GM12891 (cell line): ENCODE data around the gene EPHX1.
A peak's percentile ranks its signal among the peaks of the same experiment; 100 is the strongest.

Experiments used
- DNase-seq: peaks from one replicate; pipeline ENCODE4 v3.0.0; 2011; ENCODE audit warnings: low spot score; ENCODE audit not compliant: insufficient read length
- FAIRE-seq: peaks from 2 replicates; lab custom pipeline; 2011; peaks lifted over from hg19 to GRCh38; lab: Jason Lieb, UNC
- PAX5 ChIP-seq: IDR thresholded peaks from 2 replicates; pipeline ENCODE4 v1.6.1; 2011; ENCODE audit warnings: low read length, moderate library complexity, mild to moderate bottlenecking; ENCODE audit not compliant: insufficient read depth, severe bottlenecking
- POLR2A ChIP-seq: IDR thresholded peaks from 2 replicates; pipeline ENCODE4 v1.6.1; 2011; ENCODE audit warnings: low read depth, low read length, control low read depth
- POLR2AphosphoS5 ChIP-seq: IDR thresholded peaks from 2 replicates; pipeline ENCODE4 v1.6.1; 2011; ENCODE audit warnings: low read depth, low read length, control low read depth
- POU2F2 ChIP-seq: IDR thresholded peaks from 2 replicates; pipeline ENCODE4 v1.6.1; 2011; ENCODE audit warnings: low read depth, mild to moderate bottlenecking, control low read depth, low read length, moderate library complexity
- SPI1 ChIP-seq: IDR thresholded peaks from 2 replicates; pipeline ENCODE4 v1.6.1; 2011; ENCODE audit warnings: low read depth, low read length, control low read depth
- TAF1 ChIP-seq: IDR thresholded peaks from 2 replicates; pipeline ENCODE4 v1.6.1; 2011; ENCODE audit warnings: low read depth, low read length, control low read depth

The EPHX1 gene

GRCh38 chr1:225862581-225862950, 52.6 kb downstream of the EPHX1 start:
- no peak for TF ChIP-seq PAX5
- no peak for TF ChIP-seq POU2F2
- no peak for TF ChIP-seq TAF1
- no peak for TF ChIP-seq POLR2AphosphoS5
- no peak for TF ChIP-seq POLR2A
- TF ChIP-seq SPI1, result no peak
- DNase-seq (no peak), FAIRE-seq (no peak)

DNA sequence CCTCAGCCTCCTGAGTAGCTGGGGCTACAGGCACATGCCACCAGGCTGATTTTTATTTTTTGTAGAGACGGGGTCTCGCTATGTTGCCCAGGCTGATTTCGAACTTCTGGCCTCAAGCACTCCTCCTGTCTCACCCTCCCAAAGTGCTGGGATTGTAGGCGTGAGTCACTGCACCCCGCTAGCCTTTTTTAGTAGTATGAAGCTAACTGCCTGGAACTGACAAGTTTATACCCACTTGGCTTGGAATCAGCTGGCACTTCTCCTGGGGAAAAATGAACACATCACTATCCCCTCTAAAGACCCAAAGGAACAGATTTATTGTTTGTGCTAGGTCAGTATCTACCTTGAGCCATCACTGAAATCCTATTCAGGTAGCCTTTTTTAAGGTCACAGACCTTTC, 53.2 kb downstream of the EPHX1 start:
- no peak for FAIRE-seq
- TF ChIP-seq POLR2AphosphoS5, result no peak
- DNase-seq, result no peak

GRCh38 chr1:225865514-225865913, 55.6 kb downstream of the EPHX1 start:
- TF ChIP-seq POLR2AphosphoS5, result no peak
- DNase-seq, result no peak
- FAIRE-seq, result no peak

DNA sequence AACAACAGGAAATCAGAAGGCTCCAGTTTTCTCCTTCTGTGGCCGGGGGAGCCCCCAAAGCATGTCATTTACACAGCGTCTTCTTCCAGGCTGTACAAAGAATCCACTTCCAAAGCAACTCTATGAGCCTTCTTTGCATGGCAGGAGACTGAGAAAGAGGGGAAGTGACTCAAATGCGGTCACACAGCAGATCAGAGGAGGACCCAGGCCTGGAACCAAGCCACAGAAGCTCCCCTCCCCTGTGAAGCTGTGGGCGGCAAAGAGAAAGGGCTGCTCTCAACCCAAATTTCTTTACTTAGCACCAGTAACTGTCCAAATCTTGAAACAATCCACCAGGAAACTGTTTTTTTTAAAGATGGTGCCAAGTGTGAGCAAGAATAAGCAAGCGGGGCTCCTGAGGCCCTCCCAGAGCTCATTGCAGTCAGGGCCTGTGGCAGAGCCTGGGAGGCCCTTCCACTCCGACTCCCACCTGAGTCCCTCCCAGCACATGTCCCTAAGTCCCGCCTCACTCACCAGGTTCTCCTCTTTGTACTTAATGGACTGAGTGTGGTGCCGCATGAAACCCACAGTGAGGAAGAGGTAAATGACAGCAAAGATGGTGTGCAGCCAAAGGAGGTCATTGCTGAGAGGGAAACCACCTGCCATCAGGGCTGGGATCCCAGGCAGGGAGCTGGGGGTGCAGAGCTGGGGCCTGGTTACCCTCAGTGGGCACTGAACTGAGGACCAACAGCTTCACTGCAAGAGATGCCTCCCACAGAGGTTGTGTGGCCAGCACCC, 56.3 kb downstream of the EPHX1 start:
- peak; percentile 89 for TF ChIP-seq SPI1
- TF ChIP-seq POLR2A, result no peak
- DNase-seq (peak; percentile 50), FAIRE-seq (peak; percentile 48)

- TF ChIP-seq SPI1 (no peak), POLR2A (no peak), PAX5 (no peak), POU2F2 (no peak), POLR2AphosphoS5 (no peak), TAF1 (no peak)
- FAIRE-seq, result no peak
- DNase-seq, result no peak
These were observed 57.1 kb downstream of the EPHX1 start for GRCh38 chr1:225866981-225867380.

- no peak for TF ChIP-seq POLR2AphosphoS5
- FAIRE-seq, result no peak
- no peak for DNase-seq
These were observed 58.9 kb downstream of the EPHX1 start for GRCh38 chr1:225868631-225869330.

- TF ChIP-seq TAF1 (no peak), PAX5 (no peak), POLR2A (no peak), POU2F2 (no peak), POLR2AphosphoS5 (no peak), SPI1 (no peak)
- no peak for FAIRE-seq
- no peak for DNase-seq
These were observed 61.0 kb downstream of the EPHX1 start for GRCh38 chr1:225870911-225871310.

GRCh38 chr1:225871359-225872074, 61.6 kb downstream of the EPHX1 start:
- no peak for FAIRE-seq
- DNase-seq, result no peak
- no peak for TF ChIP-seq SPI1
- no peak for TF ChIP-seq PAX5
- no peak for TF ChIP-seq POLR2A
- TF ChIP-seq POLR2AphosphoS5, result no peak
- TF ChIP-seq POU2F2, result no peak
- TF ChIP-seq TAF1, result no peak

GRCh38 chr1:225872075-225872430, 62.1 kb downstream of the EPHX1 start:
- TF ChIP-seq POLR2A, result no peak
- no peak for TF ChIP-seq POU2F2
- no peak for TF ChIP-seq SPI1
- TF ChIP-seq TAF1, result no peak
- TF ChIP-seq PAX5, result no peak
- no peak for TF ChIP-seq POLR2AphosphoS5
- FAIRE-seq (no peak), DNase-seq (no peak)

- FAIRE-seq, result no peak
- DNase-seq, result no peak
- TF ChIP-seq PAX5 (no peak), TAF1 (no peak), POLR2A (no peak), POLR2AphosphoS5 (no peak), SPI1 (no peak), POU2F2 (no peak)
These were observed 63.4 kb downstream of the EPHX1 start for GRCh38 chr1:225873281-225873850.
